Chondrocyte (in vitro differentiated cells): ENCODE data around the gene BATF2. TPM values are rescaled to one million over a fixed set of nuclear protein-coding genes. Genes with fewer than 3 reads are reported as not detected.

ENCODE experiments used
- DNase-seq: peaks from one replicate; pipeline ENCODE4 v3.0.0; 2021; ENCODE audit warnings: mixed read lengths, low spot score
- H3K27ac Mint-ChIP-seq: one replicate; pipeline ENCODE4 v1.8.0; 2021; ENCODE audit warnings: mild to moderate bottlenecking, moderate library complexity, mixed read lengths; ENCODE audit not compliant: unreplicated experiment
- H3K27me3 Mint-ChIP-seq: 2 replicates; pipeline ENCODE4 v1.8.0; 2021; ENCODE audit warnings: low read depth, mixed read lengths
- H3K36me3 Mint-ChIP-seq: 2 replicates; pipeline ENCODE4 v1.8.0; 2021; ENCODE audit warnings: low read depth, mixed read lengths
- H3K4me1 Mint-ChIP-seq: 2 replicates; pipeline ENCODE4 v1.8.0; 2021; ENCODE audit warnings: low read depth, mild to moderate bottlenecking, mixed read lengths
- H3K4me3 Mint-ChIP-seq: one replicate; pipeline ENCODE4 v1.8.0; 2021; ENCODE audit warnings: mild to moderate bottlenecking, moderate library complexity, mixed read lengths; ENCODE audit not compliant: unreplicated experiment
- H3K9me3 Mint-ChIP-seq: 2 replicates; pipeline ENCODE4 v1.8.0; 2021; ENCODE audit warnings: low read depth, mixed read lengths
- total RNA-seq: library from RNA; stranded (reverse); gene quantifications from 3 replicates; pipeline ENCODE4 v1.2.1, GENCODE V29; 2021
- TF ChIP-seq, protein P1 (sequence below): fragments of 200-600 bp; sonication (generic); IDR thresholded peaks from 2 replicates; pipeline ENCODE4 v1.5.0; 2021; ENCODE audit warnings: antibody characterized with exemption, mild to moderate bottlenecking, moderate library complexity

Gene BATF2
- total RNA-seq, 1 donor from 2014 or later = not detected

- H3K9me3 Mint-ChIP-seq = no peaks in the 10 kb centered on the region
- peak within 1 kb of the TSS; percentile 84 for H3K4me3 Mint-ChIP-seq
- H3K4me1 Mint-ChIP-seq = peaks cover 22% of the 10 kb centered on the region
- TF ChIP-seq, protein P1, sequence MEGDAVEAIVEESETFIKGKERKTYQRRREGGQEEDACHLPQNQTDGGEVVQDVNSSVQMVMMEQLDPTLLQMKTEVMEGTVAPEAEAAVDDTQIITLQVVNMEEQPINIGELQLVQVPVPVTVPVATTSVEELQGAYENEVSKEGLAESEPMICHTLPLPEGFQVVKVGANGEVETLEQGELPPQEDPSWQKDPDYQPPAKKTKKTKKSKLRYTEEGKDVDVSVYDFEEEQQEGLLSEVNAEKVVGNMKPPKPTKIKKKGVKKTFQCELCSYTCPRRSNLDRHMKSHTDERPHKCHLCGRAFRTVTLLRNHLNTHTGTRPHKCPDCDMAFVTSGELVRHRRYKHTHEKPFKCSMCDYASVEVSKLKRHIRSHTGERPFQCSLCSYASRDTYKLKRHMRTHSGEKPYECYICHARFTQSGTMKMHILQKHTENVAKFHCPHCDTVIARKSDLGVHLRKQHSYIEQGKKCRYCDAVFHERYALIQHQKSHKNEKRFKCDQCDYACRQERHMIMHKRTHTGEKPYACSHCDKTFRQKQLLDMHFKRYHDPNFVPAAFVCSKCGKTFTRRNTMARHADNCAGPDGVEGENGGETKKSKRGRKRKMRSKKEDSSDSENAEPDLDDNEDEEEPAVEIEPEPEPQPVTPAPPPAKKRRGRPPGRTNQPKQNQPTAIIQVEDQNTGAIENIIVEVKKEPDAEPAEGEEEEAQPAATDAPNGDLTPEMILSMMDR = peak; percentile 12
- peaks cover 3% of the 10 kb centered on the region for H3K36me3 Mint-ChIP-seq
- peak within 1 kb of the TSS; percentile 91 for H3K27ac Mint-ChIP-seq
- DNase-seq = peak; percentile 95
- no peaks in the 10 kb centered on the region for H3K27me3 Mint-ChIP-seq
Measured at GRCh38 chr11:65040847-65041622, 44.3 kb upstream of the BATF2 start, which contains the start of gene SAC3D1. Gene SAC3D1 (plus strand): TSS chr11:65041210. CDS start chr11:65041293, 83 bp downstream.

GRCh38 chr11:65040520-65040846 is 43.7 kb upstream of the BATF2 start:
- Mint-ChIP-seq H3K27ac (peak overlapping the region; percentile 91), H3K36me3 (peaks cover 3% of the 10 kb centered on the region)
- no peak for DNase-seq

GRCh38 chr11:65036931-65037330 is 40.2 kb upstream of the BATF2 start:
- TF ChIP-seq, protein P1 = no peak
- Mint-ChIP-seq H3K4me1 (peaks cover 11% of the 10 kb centered on the region), H3K27ac (peak overlapping the region; percentile 81), H3K36me3 (peaks cover 2% of the 10 kb centered on the region), H3K9me3 (no peaks in the 10 kb centered on the region), H3K27me3 (no peaks in the 10 kb centered on the region), H3K4me3 (no peak overlapping the region)
- DNase-seq = no peak

More at GRCh38 chr11:65040520-65040846, 43.7 kb upstream of the BATF2 start:
- TF ChIP-seq, protein P1 = no peak
- H3K9me3 Mint-ChIP-seq = no peaks in the 10 kb centered on the region
- peak overlapping the region; percentile 84 for H3K4me3 Mint-ChIP-seq
- peaks cover 22% of the 10 kb centered on the region for H3K4me1 Mint-ChIP-seq
- H3K27me3 Mint-ChIP-seq = no peaks in the 10 kb centered on the region

DNA sequence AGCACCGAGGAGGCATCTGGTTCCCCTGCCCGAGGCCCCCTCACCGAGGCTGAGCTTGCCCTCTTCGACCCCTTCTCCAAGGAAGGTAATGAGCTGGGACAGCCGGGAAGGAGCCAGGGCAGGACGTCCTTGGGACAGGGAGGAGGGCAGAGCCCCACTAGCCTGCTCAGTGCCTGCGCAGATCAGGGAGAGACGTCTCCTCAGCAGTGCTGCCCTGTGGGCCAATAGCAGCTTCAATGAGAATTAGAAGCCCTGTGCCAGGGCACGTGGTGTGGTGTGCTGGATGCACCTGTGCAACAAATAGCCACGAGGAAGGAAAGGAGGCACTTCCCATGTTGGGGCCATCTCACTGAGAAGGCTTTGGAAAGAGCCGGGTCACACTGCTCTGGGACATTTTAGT is 38.8 kb upstream of the BATF2 start:
- H3K36me3 Mint-ChIP-seq = peaks cover 2% of the 10 kb centered on the region

GRCh38 chr11:65034423-65034822 is 37.7 kb upstream of the BATF2 start:
- TF ChIP-seq, protein P1 = no peak
- peaks cover 2% of the 10 kb centered on the region for H3K36me3 Mint-ChIP-seq
- H3K4me3 Mint-ChIP-seq = no peak overlapping the region
- no peaks in the 10 kb centered on the region for H3K9me3 Mint-ChIP-seq
- H3K27ac Mint-ChIP-seq = no peak overlapping the region
- DNase-seq = no peak
- H3K27me3 Mint-ChIP-seq = no peaks in the 10 kb centered on the region
- peaks cover 4% of the 10 kb centered on the region for H3K4me1 Mint-ChIP-seq

More for the DNA sequence above, 38.8 kb upstream of the BATF2 start:
- no peaks in the 10 kb centered on the region for H3K27me3 Mint-ChIP-seq
- H3K4me1 Mint-ChIP-seq = peaks cover 5% of the 10 kb centered on the region
- H3K4me3 Mint-ChIP-seq = no peak overlapping the region
- TF ChIP-seq, protein P1 = no peak
- DNase-seq = no peak
- no peaks in the 10 kb centered on the region for H3K9me3 Mint-ChIP-seq
- H3K27ac Mint-ChIP-seq = no peak overlapping the region
